Amniotic epithelial cell (primary cell): ENCODE results near the gene SCRT2.

Source experiments
- DNase-seq: peaks from one replicate; pipeline ENCODE4 v3.0.0-alpha.2; 2010; ENCODE audit warnings: low read depth

Gene SCRT2

GRCh38 chr20:672963-673602 is 2.5 kb downstream of the SCRT2 start:
- DNase-seq = no peak

GRCh38 chr20:671252-672030 is 4.2 kb downstream of the SCRT2 start:
- DNase-seq = no peak

- no peak for DNase-seq
These were observed 6.0 kb downstream of the SCRT2 start for GRCh38 chr20:669573-669972.

GRCh38 chr20:668638-669037 is 7.0 kb downstream of the SCRT2 start:
- DNase-seq = no peak

- no peak for DNase-seq
These were observed 7.6 kb downstream of the SCRT2 start for GRCh38 chr20:668050-668449.

GRCh38 chr20:667351-668034 is 8.1 kb downstream of the SCRT2 start:
- peak; percentile 20 for DNase-seq

- DNase-seq = no peak
These were observed 8.7 kb downstream of the SCRT2 start for GRCh38 chr20:666877-667276.

- DNase-seq = no peak
These were observed 10.3 kb downstream of the SCRT2 start for GRCh38 chr20:665276-665675.

GRCh38 chr20:664576-664975 is 11.0 kb downstream of the SCRT2 start:
- DNase-seq = no peak

- no peak for DNase-seq
These were observed 11.5 kb downstream of the SCRT2 start for GRCh38 chr20:664151-664550.

GRCh38 chr20:663315-664090 is 12.1 kb downstream of the SCRT2 start:
- no peak for DNase-seq

GRCh38 chr20:662277-663192 is 13.1 kb downstream of the SCRT2 start:
- DNase-seq = no peak

GRCh38 chr20:661474-662270 is 13.9 kb downstream of the SCRT2 start:
- no peak for DNase-seq

- DNase-seq = no peak
These were observed 16.8 kb downstream of the SCRT2 start for GRCh38 chr20:658731-659291.

GRCh38 chr20:658202-658601 is 17.4 kb downstream of the SCRT2 start:
- DNase-seq = no peak

- no peak for DNase-seq
These were observed 19.6 kb downstream of the SCRT2 start for GRCh38 chr20:655726-656624.

GRCh38 chr20:654417-654750 is 21.2 kb downstream of the SCRT2 start:
- no peak for DNase-seq

- DNase-seq = peak; percentile 19
These were observed 21.8 kb downstream of the SCRT2 start for GRCh38 chr20:653590-654416.
